ENCODE results near the gene LIMD2. TPM values are rescaled to one million over a fixed set of nuclear protein-coding genes. Genes with fewer than 3 reads are reported as not detected.

The LIMD2 gene
- total RNA-seq, 4 donors from 2014 or later: 3.1 to 14.9 (median 8.0) TPM

DNA sequence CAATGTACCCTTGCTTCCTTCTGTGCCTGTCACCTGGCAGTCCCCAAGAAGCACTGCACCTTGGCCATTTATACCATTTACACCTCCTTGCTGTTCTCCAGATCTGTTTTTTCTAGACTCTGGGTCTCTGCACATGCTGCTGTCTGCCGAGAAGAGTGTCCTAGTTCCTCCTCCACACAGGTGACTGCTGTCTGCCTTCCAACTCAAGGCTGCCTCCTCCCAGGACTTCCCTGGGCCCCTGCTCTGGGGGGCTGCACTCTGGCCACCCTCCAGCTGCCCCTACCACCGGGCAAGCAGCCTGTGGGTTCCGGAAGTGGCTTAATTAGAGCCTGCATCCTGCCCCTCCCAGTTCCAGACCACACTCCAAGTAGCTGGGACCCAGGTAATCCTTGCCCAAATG, 5.7 kb upstream of the LIMD2 start:
- intact Hi-C loops (cut with DNase I): no loop called here
- H3K4me3 ChIP-seq: no peak overlapping the region
- no peak for TF ChIP-seq EP300 (IDR thresholded peaks at IDR 0.05)
- TF ChIP-seq, protein P1, sequence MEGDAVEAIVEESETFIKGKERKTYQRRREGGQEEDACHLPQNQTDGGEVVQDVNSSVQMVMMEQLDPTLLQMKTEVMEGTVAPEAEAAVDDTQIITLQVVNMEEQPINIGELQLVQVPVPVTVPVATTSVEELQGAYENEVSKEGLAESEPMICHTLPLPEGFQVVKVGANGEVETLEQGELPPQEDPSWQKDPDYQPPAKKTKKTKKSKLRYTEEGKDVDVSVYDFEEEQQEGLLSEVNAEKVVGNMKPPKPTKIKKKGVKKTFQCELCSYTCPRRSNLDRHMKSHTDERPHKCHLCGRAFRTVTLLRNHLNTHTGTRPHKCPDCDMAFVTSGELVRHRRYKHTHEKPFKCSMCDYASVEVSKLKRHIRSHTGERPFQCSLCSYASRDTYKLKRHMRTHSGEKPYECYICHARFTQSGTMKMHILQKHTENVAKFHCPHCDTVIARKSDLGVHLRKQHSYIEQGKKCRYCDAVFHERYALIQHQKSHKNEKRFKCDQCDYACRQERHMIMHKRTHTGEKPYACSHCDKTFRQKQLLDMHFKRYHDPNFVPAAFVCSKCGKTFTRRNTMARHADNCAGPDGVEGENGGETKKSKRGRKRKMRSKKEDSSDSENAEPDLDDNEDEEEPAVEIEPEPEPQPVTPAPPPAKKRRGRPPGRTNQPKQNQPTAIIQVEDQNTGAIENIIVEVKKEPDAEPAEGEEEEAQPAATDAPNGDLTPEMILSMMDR (IDR thresholded peaks at IDR 0.05): no peak
- TF ChIP-seq POLR2A (IDR thresholded peaks at IDR 0.05; ENCODE audit: low read depth): no peak
- TF ChIP-seq POLR2AphosphoS5 (IDR thresholded peaks at IDR 0.05): no peak
- no peaks in the 10 kb centered on the region for H3K9me3 ChIP-seq
- H3K36me3 ChIP-seq: peaks cover 37 to 80% (median 78%) of the 10 kb centered on the region in 4 donors
- peaks cover 0 to 4% (median 0%) of the 10 kb centered on the region in 4 donors for H3K27me3 ChIP-seq
- peaks cover 10 to 20% (median 17%) of the 10 kb centered on the region in 4 donors for H3K4me1 ChIP-seq
- WGBS: 67% methylated on average over 2 of the region's 3 CpGs
- no peak overlapping the region for H3K27ac ChIP-seq (replicated peaks in 1 of 4)
- DNase-seq (ENCODE audit: extremely low spot score): no peak

DNA sequence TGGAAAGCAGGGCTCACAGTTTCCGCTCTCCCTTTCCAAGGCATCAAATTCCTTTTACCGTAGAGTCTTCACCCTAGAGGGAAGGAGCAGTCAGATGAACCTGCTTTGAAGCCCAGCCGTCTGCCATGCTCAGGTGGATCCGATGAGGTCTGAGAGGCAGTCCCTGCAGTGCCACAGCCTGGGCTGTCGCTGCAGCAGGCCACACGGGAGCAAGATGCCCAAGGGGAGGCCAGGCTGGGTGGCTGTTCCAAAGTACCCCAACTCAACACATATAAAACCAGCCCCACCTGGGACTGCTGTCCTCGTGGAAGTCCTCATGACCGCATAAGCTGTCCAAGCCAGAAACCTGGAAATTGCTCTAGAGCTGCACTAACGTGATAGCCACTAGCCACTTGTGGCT, 4.9 kb upstream of the LIMD2 start:
- H3K4me1 ChIP-seq: peaks cover 10 to 27% (median 25%) of the 10 kb centered on the region in 4 donors
- DNase-seq (ENCODE audit: extremely low spot score): no peak
- TF ChIP-seq POLR2AphosphoS5 (IDR thresholded peaks at IDR 0.05): no peak
- TF ChIP-seq POLR2A (IDR thresholded peaks at IDR 0.05; ENCODE audit: low read depth): no peak
- no peak for TF ChIP-seq EP300 (IDR thresholded peaks at IDR 0.05)
- TF ChIP-seq, protein P1 (IDR thresholded peaks at IDR 0.05): no peak
- no peaks in the 10 kb centered on the region for H3K9me3 ChIP-seq
- H3K4me3 ChIP-seq: no peak overlapping the region
- 90% methylated on average over 9 of the region's 9 CpGs for WGBS
- peaks cover 29 to 72% (median 70%) of the 10 kb centered on the region in 4 donors for H3K36me3 ChIP-seq
- intact Hi-C loops (cut with DNase I): loop anchor here (5.0 kb wide), 1 partner anchor 83 kb away; the partner anchor contains the start of gene MAP3K3
- peaks cover 0 to 12% (median 0%) of the 10 kb centered on the region in 4 donors for H3K27me3 ChIP-seq
- no peak overlapping the region for H3K27ac ChIP-seq (replicated peaks in 1 of 4)

GRCh38 chr17:63704259-63704576, 4.3 kb upstream of the LIMD2 start:
- intact Hi-C loops (cut with DNase I): loop anchor here (5.0 kb wide), 1 partner anchor 82 kb away; the partner anchor contains the start of gene MAP3K3
- peaks cover 0 to 18% (median 0%) of the 10 kb centered on the region in 4 donors for H3K27me3 ChIP-seq
- no peak for DNase-seq (ENCODE audit: extremely low spot score)
- WGBS: 90% methylated on average over 11 of the region's 11 CpGs
- TF ChIP-seq POLR2A (IDR thresholded peaks at IDR 0.05; ENCODE audit: low read depth): no peak
- TF ChIP-seq POLR2AphosphoS5 (IDR thresholded peaks at IDR 0.05): no peak
- TF ChIP-seq, protein P1 (IDR thresholded peaks at IDR 0.05): no peak
- TF ChIP-seq EP300 (IDR thresholded peaks at IDR 0.05): no peak
- H3K4me1 ChIP-seq: peaks cover 12 to 33% (median 31%) of the 10 kb centered on the region in 4 donors
- H3K36me3 ChIP-seq: peaks cover 23 to 66% (median 64%) of the 10 kb centered on the region in 4 donors
- H3K9me3 ChIP-seq: no peaks in the 10 kb centered on the region
- no peak overlapping the region for H3K4me3 ChIP-seq
- H3K27ac ChIP-seq (replicated peaks in 1 of 4): no peak overlapping the region

DNA sequence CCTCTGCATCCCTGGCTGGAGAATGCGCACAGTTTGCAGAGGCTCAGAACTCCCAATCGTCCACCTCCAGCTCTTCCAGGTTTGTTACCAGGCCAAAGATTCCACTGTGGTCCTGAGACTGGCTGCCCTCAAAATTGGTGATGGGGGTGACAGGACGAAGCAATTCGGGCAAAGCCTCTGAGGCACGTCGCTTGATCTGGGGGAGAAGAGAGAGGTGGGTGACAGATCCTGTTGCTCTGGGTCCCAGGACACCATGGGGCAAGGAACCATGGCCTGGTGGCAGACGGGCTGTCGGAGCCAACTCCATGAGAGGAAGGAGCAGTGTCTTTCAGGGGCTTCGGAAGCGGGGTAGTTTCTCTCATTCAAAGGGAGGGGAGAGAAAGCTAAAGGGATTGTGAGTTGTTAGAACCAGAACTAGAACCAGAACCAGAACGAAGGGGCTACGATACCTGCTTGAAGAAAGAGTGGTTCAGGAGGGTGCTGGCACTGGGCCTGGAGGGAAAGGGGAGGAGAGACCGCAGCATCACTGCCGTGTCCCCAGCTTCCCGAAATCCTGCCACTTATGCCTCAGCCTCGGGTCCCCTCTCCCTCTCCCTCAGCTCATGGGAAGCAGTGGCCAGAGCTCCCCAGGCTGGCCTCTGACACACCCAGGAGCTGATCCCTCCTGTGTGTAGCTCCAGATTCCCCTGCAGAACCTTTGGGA, 3.8 kb upstream of the LIMD2 start:
- intact Hi-C loops (cut with DNase I): loop anchor here (5.0 kb wide), 1 partner anchor 81 kb away; the partner anchor contains the start of gene MAP3K3
- DNase-seq (ENCODE audit: extremely low spot score): no peak
- WGBS: 88% methylated on average over 16 of the region's 16 CpGs
- Histone ChIP-seq H3K4me1 (peaks cover 17 to 38% (median 36%) of the 10 kb centered on the region in 4 donors), H3K36me3 (peaks cover 18 to 61% (median 59%) of the 10 kb centered on the region in 4 donors), H3K4me3 (no peak overlapping the region), H3K27me3 (peaks cover 0 to 19% (median 0%) of the 10 kb centered on the region in 4 donors), H3K27ac (replicated peaks in 1 of 4) (no peak overlapping the region), H3K9me3 (no peaks in the 10 kb centered on the region)
- no peak for TF ChIP-seq POLR2A (IDR thresholded peaks at IDR 0.05; ENCODE audit: low read depth)
- TF ChIP-seq EP300 (IDR thresholded peaks at IDR 0.05): no peak
- TF ChIP-seq, protein P1 (IDR thresholded peaks at IDR 0.05): no peak
- TF ChIP-seq POLR2AphosphoS5 (IDR thresholded peaks at IDR 0.05): no peak
